Measurements from ENCODE around the gene IMPG2.

The IMPG2 gene

DNA sequence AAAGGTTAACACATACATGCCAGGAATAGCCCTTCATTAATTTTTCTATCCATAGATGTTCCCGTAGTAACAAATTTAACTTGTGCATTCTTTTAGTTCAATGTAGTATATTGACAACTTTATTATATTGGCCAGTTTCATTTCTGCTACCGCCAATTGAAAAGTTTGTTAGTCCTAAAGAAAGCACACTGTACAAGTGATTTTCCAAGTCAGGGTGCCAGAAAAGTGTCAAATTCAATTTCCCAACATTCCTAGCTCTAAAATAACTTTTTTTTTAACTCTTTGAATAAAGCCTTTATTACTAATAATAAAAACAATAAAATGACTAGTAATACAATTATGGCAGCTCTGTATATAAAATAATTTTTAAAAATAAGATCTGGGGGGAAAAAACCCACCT is 68.9 kb downstream of the IMPG2 start:
- no peak for DNase-seq (ENCODE audit: low read depth in 1 of 2, low spot score in 1 of 2)
- in situ Hi-C loops (cut with HindIII; ENCODE audit: low pct_unique_long_range_greater_than_20kb, low sequenced_read_pairs): no loop called here

DNA sequence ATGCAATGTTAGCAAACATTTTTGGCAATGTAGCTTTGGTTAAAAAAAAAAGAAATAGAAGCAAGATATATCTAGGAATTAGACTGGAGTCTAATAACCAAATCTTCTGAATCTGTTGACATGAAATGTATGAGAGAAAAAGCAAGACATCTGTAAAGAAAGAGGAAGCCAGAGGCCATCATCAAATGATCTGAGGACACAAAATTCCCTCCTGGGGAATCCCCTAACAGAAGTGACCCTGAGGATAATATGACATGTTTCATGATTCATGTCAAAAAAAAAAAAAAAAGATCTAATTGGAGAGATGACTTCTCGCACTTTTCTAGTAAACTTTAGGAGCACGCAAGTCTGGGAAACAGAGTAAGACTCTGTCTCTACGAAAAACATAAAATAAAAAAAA is 70.9 kb downstream of the IMPG2 start:
- DNase-seq (ENCODE audit: low read depth in 1 of 2, low spot score in 1 of 2): no peak
- in situ Hi-C loops (cut with HindIII; ENCODE audit: low pct_unique_long_range_greater_than_20kb, low sequenced_read_pairs): no loop called here
- no peak for TF ChIP-seq JUND (IDR thresholded peaks at IDR 0.05; ENCODE audit: low read depth)

More for the DNA sequence above, 68.9 kb downstream of the IMPG2 start:
- no peak for TF ChIP-seq JUND (IDR thresholded peaks at IDR 0.05; ENCODE audit: low read depth)

DNA sequence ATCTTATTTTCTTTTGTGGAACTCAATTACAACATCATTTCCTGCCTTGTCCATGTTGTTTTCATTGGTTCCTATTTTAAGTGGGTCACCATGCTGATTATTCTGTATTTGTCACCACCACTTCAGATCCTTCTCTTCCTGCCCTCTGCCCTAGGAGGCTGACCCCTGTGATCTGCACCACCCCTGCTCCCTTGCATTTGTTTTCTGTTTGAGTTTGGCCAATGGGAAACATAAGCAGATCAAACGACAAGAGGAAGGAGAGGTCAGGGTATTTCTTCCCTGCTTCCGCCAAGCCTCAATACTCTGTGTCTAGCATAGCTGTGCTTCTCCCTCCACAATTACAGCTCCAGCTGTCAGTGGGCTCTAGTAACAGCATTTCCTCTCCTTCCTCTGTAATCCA is 71.6 kb downstream of the IMPG2 start:
- no peak for TF ChIP-seq JUND (IDR thresholded peaks at IDR 0.05; ENCODE audit: low read depth)
- no peak for DNase-seq (ENCODE audit: low read depth in 1 of 2, low spot score in 1 of 2)
- in situ Hi-C loops (cut with HindIII; ENCODE audit: low pct_unique_long_range_greater_than_20kb, low sequenced_read_pairs): no loop called here

DNA sequence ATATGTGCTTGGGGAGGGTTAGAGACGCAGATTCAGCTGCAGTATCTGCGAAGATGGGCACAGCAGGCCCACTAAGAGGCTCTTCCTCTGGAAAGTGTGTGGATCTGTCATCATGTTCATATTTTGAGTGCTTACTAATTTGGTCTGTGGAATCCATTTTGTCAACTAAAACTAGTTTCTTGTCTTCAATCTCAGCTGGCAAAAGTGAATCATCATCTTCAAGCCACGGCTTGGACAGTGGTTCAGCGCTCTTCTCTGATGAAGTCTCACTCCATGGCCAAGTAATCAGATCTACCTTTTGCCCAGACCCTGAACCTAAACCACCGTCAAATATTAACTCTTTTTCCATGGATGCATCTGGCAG is 76.2 kb downstream of the IMPG2 start:
- DNase-seq (ENCODE audit: low read depth in 1 of 2, low spot score in 1 of 2): no peak
- no peak for TF ChIP-seq JUND (IDR thresholded peaks at IDR 0.05; ENCODE audit: low read depth)
- in situ Hi-C loops (cut with HindIII; ENCODE audit: low pct_unique_long_range_greater_than_20kb, low sequenced_read_pairs): no loop called here

DNA sequence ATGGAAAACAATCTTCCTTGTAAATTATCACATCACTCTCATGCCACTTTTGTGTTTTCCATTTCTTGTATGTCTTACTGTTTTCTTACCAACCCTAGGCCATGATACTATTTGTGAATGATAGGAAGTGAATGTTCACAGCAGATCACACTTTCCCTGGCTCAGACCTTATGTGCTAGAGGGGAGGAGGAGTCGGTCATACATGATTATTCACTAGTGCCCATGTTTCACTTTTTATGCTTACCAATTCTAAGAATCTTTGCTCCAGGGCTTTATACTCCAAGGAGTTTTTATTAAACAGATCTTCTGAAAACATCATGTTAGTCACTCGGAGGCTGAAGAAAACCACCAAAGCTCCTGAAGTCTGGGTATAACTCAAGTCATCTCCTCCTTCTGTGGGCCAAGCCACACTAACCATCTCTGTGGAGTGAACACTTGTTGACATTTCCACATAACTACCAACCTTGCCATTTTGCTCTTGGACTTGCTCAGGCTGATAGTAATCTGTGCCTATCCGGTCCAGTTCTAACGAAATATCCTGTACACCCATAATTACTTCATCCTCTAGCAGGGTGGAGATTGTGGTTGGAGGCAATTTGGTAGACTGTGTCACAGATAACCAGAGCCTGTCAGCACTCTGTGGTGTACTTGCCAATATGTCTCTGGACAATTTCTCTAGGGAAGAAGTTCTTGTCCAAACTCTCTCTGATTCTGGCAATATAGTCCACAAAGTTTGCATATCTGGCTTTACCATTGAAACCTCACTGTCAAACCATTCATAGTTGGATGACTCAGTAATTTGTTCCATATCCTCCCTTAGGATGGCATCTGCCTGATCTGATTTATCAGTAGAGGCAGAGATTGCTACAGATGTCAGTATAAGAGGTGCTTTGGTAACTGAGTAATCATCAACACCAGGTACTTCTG is 76.8 kb downstream of the IMPG2 start:
- TF ChIP-seq JUND (IDR thresholded peaks at IDR 0.05; ENCODE audit: low read depth): no peak
- DNase-seq (ENCODE audit: low read depth in 1 of 2, low spot score in 1 of 2): no peak
- in situ Hi-C loops (cut with HindIII; ENCODE audit: low pct_unique_long_range_greater_than_20kb, low sequenced_read_pairs): no loop called here

DNA sequence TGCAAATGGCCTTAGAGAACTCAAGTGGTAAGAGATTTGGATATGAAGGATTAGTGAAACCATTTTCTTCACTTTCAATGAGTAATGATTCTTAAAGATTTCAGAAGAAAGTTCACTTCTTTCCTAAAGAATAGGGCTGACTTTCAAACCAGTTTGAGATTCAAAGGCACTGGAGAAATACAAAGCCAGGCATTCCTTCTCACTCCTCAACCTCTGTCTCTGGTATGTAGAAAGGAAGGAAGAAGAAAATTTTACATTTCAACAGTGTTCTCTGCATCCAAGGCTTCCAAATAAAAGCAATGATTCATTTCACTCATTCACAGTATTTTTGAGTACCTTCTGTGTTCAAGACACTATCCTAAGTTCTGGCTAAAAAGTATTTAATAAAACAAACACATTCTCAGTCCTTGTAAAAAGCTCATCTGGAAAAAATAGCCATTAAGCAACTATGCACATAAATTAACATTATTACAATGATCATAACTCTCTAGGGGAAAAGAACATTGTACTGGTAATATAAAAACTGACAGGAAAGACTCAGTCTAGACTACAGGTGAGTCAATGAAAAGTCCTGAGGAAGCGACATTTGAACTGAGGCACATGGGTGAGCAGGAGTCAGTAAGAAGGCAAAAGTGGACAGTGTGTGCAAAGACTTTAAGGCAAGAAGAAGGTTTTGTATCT is 79.5 kb downstream of the IMPG2 start:
- in situ Hi-C loops (cut with HindIII; ENCODE audit: low pct_unique_long_range_greater_than_20kb, low sequenced_read_pairs): no loop called here
- DNase-seq (ENCODE audit: low read depth in 1 of 2, low spot score in 1 of 2): no peak
- no peak for TF ChIP-seq JUND (IDR thresholded peaks at IDR 0.05; ENCODE audit: low read depth)

DNA sequence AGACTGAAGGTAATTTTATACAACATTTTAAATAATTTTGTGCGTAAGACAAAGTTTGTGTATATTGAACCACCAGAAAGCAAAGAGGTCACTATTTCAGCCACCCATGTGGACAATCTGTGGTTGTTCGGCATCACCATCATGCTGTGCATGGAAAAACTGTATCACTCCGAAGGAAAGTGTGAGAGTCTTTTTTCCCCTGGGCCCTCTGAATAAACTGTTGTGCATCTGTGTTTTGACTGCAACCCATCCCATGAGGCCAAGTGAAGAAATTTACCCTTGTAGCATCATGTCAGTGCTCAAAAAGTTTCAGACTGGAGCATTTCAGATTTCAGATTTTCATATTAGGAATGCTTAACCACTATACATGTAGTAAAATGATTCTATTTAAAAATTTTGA is 85.3 kb downstream of the IMPG2 start:
- in situ Hi-C loops (cut with HindIII; ENCODE audit: low pct_unique_long_range_greater_than_20kb, low sequenced_read_pairs): no loop called here
- TF ChIP-seq JUND (IDR thresholded peaks at IDR 0.05; ENCODE audit: low read depth): no peak

DNA sequence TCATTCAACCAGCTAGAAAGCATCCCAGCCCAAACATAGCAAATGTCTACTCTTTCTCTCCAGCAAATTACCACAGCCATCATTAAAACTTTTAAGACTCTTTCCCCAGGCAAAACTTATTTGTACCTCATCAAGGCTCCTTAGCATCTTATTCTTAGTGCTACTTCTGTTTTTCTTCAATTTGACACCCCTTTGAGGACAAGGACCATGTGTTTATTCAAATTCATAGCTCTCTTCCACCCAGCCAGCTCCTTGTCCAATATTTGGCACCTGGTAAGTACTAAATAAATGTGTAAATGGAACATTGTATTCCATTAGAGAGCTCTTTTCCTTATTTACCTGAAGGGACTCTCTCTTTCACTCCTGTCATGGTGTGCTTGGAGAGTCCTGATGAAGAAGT is 89.8 kb downstream of the IMPG2 start:
- TF ChIP-seq JUND (IDR thresholded peaks at IDR 0.05; ENCODE audit: low read depth): no peak
- in situ Hi-C loops (cut with HindIII; ENCODE audit: low pct_unique_long_range_greater_than_20kb, low sequenced_read_pairs): no loop called here
- DNase-seq (ENCODE audit: low read depth in 1 of 2, low spot score in 1 of 2): no peak

More for the DNA sequence above, 85.3 kb downstream of the IMPG2 start:
- no peak for DNase-seq (ENCODE audit: low read depth in 1 of 2, low spot score in 1 of 2)

DNA sequence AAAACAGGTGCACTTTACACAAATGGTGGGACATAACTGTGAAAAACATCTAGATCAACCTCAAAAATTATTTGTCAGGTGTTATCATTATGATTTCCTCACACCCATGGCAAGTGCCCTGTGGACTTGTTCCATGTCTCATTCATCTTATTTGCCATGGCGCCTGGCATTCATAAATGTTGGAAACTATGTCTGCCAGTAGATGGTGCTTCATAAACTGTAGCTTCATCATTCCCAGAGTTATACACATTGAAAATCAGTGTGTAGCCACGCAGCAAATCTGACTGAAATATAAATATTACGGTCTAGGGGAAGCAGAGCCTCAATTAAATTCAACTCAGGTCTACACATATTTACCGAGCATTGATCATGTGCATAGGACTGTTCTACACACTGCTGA is 90.7 kb downstream of the IMPG2 start:
- peak; percentile 21 to 54 for DNase-seq (ENCODE audit: low read depth in 1 of 2, low spot score in 1 of 2)
- in situ Hi-C loops (cut with HindIII; ENCODE audit: low pct_unique_long_range_greater_than_20kb, low sequenced_read_pairs): no loop called here
- TF ChIP-seq JUND (IDR thresholded peaks at IDR 0.05; ENCODE audit: low read depth): no peak

DNA sequence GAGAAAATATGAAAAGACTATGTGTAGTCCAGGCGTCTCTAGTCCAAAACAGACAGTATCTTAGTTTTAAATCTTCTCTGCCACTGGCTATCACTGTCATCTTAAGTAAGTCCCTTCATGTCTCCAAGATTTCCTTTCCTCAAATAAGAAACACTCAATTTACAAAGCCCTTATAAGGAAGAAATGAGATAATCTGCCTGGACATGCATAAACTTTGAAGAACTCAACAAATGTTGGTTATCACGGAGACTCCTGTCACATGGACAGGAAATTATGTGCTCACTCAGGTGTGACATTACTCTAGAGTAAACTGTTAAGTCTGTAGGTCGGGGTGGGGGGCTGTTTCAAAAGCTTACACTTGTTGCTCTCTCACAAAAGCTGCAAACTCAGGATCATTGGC is 91.9 kb downstream of the IMPG2 start:
- DNase-seq (ENCODE audit: low read depth in 1 of 2, low spot score in 1 of 2): no peak

DNA sequence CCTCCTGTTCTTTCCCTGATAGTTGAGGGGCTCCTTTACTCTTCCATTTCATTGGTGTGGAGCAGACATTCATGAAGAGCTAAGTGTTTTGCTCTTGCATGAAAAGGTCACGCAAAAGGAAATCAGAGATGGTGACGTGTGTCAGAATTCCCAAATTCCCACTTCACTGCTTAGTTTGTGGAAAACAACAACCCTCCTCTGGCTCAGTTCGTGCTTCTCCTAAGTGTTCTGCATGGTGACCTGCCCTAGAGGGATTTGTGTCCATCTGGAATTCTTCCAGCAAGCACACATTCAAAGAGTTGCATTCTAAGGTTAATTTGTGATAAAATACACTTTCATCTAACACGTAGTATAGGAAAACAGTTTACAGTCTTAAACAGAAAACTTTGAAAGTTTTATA is 95.6 kb downstream of the IMPG2 start:
- no peak for DNase-seq (ENCODE audit: low read depth in 1 of 2, low spot score in 1 of 2)
- no peak for TF ChIP-seq JUND (IDR thresholded peaks at IDR 0.05; ENCODE audit: low read depth)
- in situ Hi-C loops (cut with HindIII; ENCODE audit: low pct_unique_long_range_greater_than_20kb, low sequenced_read_pairs): no loop called here

More for the DNA sequence above, 91.9 kb downstream of the IMPG2 start:
- no peak for TF ChIP-seq JUND (IDR thresholded peaks at IDR 0.05; ENCODE audit: low read depth)
- in situ Hi-C loops (cut with HindIII; ENCODE audit: low pct_unique_long_range_greater_than_20kb, low sequenced_read_pairs): no loop called here

DNA sequence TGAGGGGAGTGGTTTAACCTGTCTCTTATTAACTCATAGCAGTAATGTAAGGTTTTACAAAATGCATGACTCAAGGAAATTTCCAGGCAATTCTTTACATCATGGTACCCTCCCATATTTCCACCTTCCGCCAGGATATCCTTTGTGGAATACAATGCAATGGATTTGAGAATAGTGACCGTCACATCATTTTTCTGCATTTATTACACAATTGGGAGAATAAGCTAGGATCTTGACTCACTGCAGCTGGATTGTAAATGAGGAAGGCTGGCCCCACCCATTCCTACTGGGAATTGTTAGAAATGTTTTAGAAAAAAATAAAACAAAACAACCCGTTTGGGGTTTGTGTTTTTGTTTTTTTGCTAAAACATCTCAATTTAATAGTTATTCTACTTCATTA is 97.4 kb downstream of the IMPG2 start:
- in situ Hi-C loops (cut with HindIII; ENCODE audit: low pct_unique_long_range_greater_than_20kb, low sequenced_read_pairs): no loop called here
- no peak for TF ChIP-seq JUND (IDR thresholded peaks at IDR 0.05; ENCODE audit: low read depth)
- no peak for DNase-seq (ENCODE audit: low read depth in 1 of 2, low spot score in 1 of 2)

DNA sequence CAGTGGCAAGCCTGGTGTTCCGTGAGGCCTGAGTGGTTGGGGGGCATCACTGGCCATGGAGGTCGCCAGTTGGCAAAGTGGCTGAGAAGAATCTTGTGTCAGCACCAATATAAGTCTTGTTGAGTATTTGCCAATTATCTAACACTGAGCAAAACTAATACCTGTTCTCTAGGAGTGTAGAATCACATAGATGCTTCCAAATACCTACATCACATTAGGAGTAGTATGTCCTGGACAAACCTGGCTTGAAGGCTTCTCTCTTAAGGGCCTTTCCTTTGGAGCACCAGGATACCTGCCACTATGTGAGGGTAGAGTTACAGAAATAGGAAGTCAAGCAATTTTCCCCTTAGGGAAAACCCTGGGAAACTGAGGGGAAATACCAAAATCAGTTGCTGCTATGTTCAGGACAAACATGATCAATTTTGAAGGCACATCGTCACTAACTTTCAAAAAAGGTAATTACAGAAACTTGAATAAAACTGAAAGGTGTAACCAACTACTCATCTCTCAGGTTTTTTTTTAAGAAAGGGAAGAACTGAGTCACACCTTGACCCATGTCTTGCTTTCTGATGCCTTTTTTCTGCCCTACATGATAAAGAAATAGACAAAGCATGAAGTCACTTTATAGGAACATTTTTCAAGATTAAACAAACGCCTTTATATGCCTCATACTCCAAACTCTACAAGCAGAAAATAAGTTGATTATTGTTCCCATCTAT is 100.4 kb downstream of the IMPG2 start:
- in situ Hi-C loops (cut with HindIII; ENCODE audit: low pct_unique_long_range_greater_than_20kb, low sequenced_read_pairs): no loop called here
- TF ChIP-seq JUND (IDR thresholded peaks at IDR 0.05; ENCODE audit: low read depth): no peak
- no peak for DNase-seq (ENCODE audit: low read depth in 1 of 2, low spot score in 1 of 2)
